HepG2 (cell line): ENCODE measurements around the gene CCDC34. TPM values are rescaled to one million over a fixed set of nuclear protein-coding genes. Genes with fewer than 3 reads are reported as not detected.

Experiments used
- KDM6A ChIP-seq: IDR thresholded peaks from 2 replicates; pipeline ENCODE4 v1.6.1; 2016; ENCODE audit warnings: low read depth
- NCOA2 ChIP-seq: sonication (generic); formaldehyde crosslinking; IDR thresholded peaks from 2 replicates; pipeline ENCODE4 v1.8.0; 2022; ENCODE audit warnings: inconsistent platforms
- PPARG ChIP-seq: conservative IDR thresholded peaks from 2 replicates; pipeline ENCODE4 v1.6.1; 2016; ENCODE audit warnings: missing biosample characterization, missing genetic modification reagents
- SMARCC2 ChIP-seq: fragments of 450-650 bp; IDR thresholded peaks from 2 replicates; pipeline ENCODE4 v1.6.1; 2017; ENCODE audit warnings: antibody characterized with exemption, mild to moderate bottlenecking
- SOX6 ChIP-seq, 2 experiments: fragments of 450-650 bp in 1 of 2; sonication (generic) in 1 of 2; formaldehyde crosslinking in 1 of 2; IDR thresholded peaks; 2 replicates each; pipeline versions ENCODE4 v1.4.0 to v1.6.1; 2017 to 2020; ENCODE audit warnings: antibody characterized with exemption in 1 of 2, mild to moderate bottlenecking in 1 of 2, missing genetic modification reagents in 1 of 2
- TARDBP ChIP-seq: sonication (generic); formaldehyde crosslinking; IDR thresholded peaks from 2 replicates; pipeline ENCODE4 v1.8.0; 2022; ENCODE audit warnings: mild to moderate bottlenecking, missing genetic modification reagents
- TBX2 ChIP-seq: sonication (generic); formaldehyde crosslinking; IDR thresholded peaks from 2 replicates; pipeline ENCODE4 v1.5.0; 2020; ENCODE audit warnings: missing genetic modification reagents, mild to moderate bottlenecking, borderline replicate concordance
- ZBTB38 ChIP-seq: sonication (generic); formaldehyde crosslinking; IDR thresholded peaks from 2 replicates; pipeline ENCODE4 v1.5.1; 2020; ENCODE audit warnings: mild to moderate bottlenecking, missing genetic modification reagents
- ZKSCAN8 ChIP-seq: IDR thresholded peaks from 2 replicates; pipeline ENCODE4 v1.6.1; 2016; ENCODE audit warnings: borderline replicate concordance, missing genetic modification reagents, missing compliant biosample characterization
- ZNF234 ChIP-seq: sonication (generic); formaldehyde crosslinking; conservative IDR thresholded peaks from 2 replicates; pipeline ENCODE4 v1.5.1; 2020; ENCODE audit warnings: mild to moderate bottlenecking, missing genetic modification reagents
- ZNF331 ChIP-seq: sonication (generic); formaldehyde crosslinking; IDR thresholded peaks from 2 replicates; pipeline ENCODE4 v1.4.0; 2020; ENCODE audit warnings: missing genetic modification reagents
- ZNF501 ChIP-seq: sonication (generic); formaldehyde crosslinking; IDR thresholded peaks from 2 replicates; pipeline ENCODE4 v1.5.1; 2020; ENCODE audit warnings: mild to moderate bottlenecking, moderate library complexity, missing genetic modification reagents
- polyA plus RNA-seq, 8 experiments: library from polyadenylated mRNA; depleted of rRNA in 3 of 8; stranded (reverse) in 7 of 8; unstranded in 1 of 8; fragments of >200 nt; fragmentation: Illumina TruSeq in 4 of 8; extraction: Trizol in 4 of 8; gene quantifications; 2 replicates each; pipeline versions ENCODE4 v1.2.1 to v1.2.3, GENCODE V29; 2011 to 2016; ENCODE audit warnings: low read depth in 4 of 8, missing spikeins in 1 of 8, mixed read lengths in 1 of 8; ENCODE audit not compliant: insufficient read depth in 1 of 8
- total RNA-seq, 5 experiments: library from RNA; depleted of rRNA; stranded (reverse); fragments of >200 nt; fragmentation: Illumina TruSeq; extraction: Trizol; gene quantifications; 2 replicates each; pipeline ENCODE4 v1.2.3, GENCODE V29; 2016; ENCODE audit warnings: low read depth in 1 of 5
- TF ChIP-seq, protein P1 (sequence below): sonication (generic); formaldehyde crosslinking; IDR thresholded peaks from 2 replicates; pipeline ENCODE4 v1.4.0; 2020; ENCODE audit warnings: mild to moderate bottlenecking, low read depth, missing genetic modification reagents
- TF ChIP-seq, protein P2 (sequence below), 2 experiments: fragments of 450-650 bp in 1 of 2; sonication (generic) in 1 of 2; formaldehyde crosslinking; IDR thresholded peaks; 2 replicates each; pipeline versions ENCODE4 v1.5.0 to v1.8.0; 2020 to 2022; ENCODE audit warnings: mild to moderate bottlenecking in 1 of 2, missing genetic modification reagents in 1 of 2
- TF ChIP-seq, protein P3 (sequence below): IDR thresholded peaks from 2 replicates; pipeline ENCODE4 v1.6.1; 2016; ENCODE audit warnings: low read depth, missing genetic modification reagents, missing compliant biosample characterization
- TF ChIP-seq, protein P4 (sequence below): sonication (generic); formaldehyde crosslinking; IDR thresholded peaks from 2 replicates; pipeline ENCODE4 v1.8.0; 2022; ENCODE audit warnings: mild to moderate bottlenecking, missing genetic modification reagents; ENCODE audit not compliant: insufficient replicate concordance
- TF ChIP-seq, protein P5 (sequence below): sonication (generic); formaldehyde crosslinking; IDR thresholded peaks from 2 replicates; pipeline ENCODE4 v1.4.0; 2020; ENCODE audit warnings: missing genetic modification reagents

CCDC34 gene
- total and polyA plus RNA-seq, 2 of the 13 experiments (the other 11 are each of a cell fraction or from before 2014, with no cell fraction given) = 7.6 to 34.3 TPM

DNA sequence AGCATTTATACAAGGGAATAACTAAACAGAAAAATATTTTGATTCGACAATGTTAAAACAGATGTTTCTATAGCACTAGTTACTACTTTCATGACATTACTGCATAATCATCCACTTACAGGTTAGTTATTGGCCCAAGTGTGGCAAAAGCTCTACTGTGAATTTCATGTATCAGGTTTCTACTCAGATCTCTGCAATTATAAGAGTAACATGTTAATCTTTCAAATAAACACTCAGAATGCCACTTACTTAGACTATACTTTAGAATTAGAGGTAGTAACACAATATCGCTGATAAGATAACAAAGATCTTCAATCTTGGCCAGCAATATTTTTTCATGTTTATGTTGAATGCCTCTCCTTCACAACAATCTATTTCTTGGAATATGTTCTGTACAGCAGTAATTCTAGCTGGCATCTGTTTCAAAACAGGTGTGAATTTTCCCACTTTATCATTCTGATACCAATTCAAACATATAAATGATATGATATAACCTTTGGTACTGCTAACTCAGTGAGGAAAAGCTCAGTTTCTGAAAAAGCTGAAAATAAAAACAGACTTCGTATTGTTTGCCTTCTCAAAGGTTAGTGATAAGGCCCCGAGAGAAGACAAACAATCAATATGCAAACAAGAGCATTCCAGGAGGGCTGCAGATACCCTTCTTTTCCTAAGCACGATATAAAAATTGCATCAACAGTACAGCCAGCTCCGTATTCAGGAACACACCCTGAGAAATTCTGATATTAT, 11.0 kb upstream of the CCDC34 start (continued):
- TF ChIP-seq, protein P1, sequence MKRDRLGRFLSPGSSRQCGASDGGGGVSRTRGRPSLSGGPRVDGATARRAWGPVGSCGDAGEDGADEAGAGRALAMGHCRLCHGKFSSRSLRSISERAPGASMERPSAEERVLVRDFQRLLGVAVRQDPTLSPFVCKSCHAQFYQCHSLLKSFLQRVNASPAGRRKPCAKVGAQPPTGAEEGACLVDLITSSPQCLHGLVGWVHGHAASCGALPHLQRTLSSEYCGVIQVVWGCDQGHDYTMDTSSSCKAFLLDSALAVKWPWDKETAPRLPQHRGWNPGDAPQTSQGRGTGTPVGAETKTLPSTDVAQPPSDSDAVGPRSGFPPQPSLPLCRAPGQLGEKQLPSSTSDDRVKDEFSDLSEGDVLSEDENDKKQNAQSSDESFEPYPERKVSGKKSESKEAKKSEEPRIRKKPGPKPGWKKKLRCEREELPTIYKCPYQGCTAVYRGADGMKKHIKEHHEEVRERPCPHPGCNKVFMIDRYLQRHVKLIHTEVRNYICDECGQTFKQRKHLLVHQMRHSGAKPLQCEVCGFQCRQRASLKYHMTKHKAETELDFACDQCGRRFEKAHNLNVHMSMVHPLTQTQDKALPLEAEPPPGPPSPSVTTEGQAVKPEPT (CRISPR knock-in tag) = no peak
- TF ChIP-seq SMARCC2 = peak; percentile 80; the same call in 1 of the 2 replicates
- TF ChIP-seq ZNF331 = 0 out of 2 replicates have a peak, but pooled peaks have one; percentile 20
- no peak for TF ChIP-seq ZNF234 (CRISPR knock-in tag)
- TF ChIP-seq KDM6A (CRISPR knock-in tag) = peak; percentile 87
- TF ChIP-seq, protein P2, sequence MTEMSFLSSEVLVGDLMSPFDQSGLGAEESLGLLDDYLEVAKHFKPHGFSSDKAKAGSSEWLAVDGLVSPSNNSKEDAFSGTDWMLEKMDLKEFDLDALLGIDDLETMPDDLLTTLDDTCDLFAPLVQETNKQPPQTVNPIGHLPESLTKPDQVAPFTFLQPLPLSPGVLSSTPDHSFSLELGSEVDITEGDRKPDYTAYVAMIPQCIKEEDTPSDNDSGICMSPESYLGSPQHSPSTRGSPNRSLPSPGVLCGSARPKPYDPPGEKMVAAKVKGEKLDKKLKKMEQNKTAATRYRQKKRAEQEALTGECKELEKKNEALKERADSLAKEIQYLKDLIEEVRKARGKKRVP (CRISPR knock-in tag; IDR thresholded peaks at IDR 0.05) = peak in 1 of 2 experiments; percentile 73; a peak in 2 of 4 replicates
- TF ChIP-seq NCOA2 (CRISPR knock-in tag) = peak; percentile 91
- TF ChIP-seq, protein P3, sequence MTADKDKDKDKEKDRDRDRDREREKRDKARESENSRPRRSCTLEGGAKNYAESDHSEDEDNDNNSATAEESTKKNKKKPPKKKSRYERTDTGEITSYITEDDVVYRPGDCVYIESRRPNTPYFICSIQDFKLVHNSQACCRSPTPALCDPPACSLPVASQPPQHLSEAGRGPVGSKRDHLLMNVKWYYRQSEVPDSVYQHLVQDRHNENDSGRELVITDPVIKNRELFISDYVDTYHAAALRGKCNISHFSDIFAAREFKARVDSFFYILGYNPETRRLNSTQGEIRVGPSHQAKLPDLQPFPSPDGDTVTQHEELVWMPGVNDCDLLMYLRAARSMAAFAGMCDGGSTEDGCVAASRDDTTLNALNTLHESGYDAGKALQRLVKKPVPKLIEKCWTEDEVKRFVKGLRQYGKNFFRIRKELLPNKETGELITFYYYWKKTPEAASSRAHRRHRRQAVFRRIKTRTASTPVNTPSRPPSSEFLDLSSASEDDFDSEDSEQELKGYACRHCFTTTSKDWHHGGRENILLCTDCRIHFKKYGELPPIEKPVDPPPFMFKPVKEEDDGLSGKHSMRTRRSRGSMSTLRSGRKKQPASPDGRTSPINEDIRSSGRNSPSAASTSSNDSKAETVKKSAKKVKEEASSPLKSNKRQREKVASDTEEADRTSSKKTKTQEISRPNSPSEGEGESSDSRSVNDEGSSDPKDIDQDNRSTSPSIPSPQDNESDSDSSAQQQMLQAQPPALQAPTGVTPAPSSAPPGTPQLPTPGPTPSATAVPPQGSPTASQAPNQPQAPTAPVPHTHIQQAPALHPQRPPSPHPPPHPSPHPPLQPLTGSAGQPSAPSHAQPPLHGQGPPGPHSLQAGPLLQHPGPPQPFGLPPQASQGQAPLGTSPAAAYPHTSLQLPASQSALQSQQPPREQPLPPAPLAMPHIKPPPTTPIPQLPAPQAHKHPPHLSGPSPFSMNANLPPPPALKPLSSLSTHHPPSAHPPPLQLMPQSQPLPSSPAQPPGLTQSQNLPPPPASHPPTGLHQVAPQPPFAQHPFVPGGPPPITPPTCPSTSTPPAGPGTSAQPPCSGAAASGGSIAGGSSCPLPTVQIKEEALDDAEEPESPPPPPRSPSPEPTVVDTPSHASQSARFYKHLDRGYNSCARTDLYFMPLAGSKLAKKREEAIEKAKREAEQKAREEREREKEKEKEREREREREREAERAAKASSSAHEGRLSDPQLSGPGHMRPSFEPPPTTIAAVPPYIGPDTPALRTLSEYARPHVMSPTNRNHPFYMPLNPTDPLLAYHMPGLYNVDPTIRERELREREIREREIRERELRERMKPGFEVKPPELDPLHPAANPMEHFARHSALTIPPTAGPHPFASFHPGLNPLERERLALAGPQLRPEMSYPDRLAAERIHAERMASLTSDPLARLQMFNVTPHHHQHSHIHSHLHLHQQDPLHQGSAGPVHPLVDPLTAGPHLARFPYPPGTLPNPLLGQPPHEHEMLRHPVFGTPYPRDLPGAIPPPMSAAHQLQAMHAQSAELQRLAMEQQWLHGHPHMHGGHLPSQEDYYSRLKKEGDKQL (CRISPR knock-in tag) = 0 out of 2 replicates have a peak, but pooled peaks have one; percentile 40
- TF ChIP-seq PPARG (CRISPR knock-in tag) = peak; percentile 94
- TF ChIP-seq ZKSCAN8 (CRISPR knock-in tag) = peak; percentile 23; the same call in 1 of the 2 replicates
- TF ChIP-seq ZBTB38 (CRISPR knock-in tag) = no peak
- no peak for TF ChIP-seq SOX6 (IDR thresholded peaks at IDR 0.05)
- peak; percentile 90 for TF ChIP-seq SOX6 (CRISPR knock-in tag; IDR thresholded peaks at IDR 0.05)
- TF ChIP-seq TARDBP (CRISPR knock-in tag) = 0 out of 2 replicates have a peak, but pooled peaks have one; percentile 9
- peak; percentile 79 for TF ChIP-seq TBX2
- TF ChIP-seq ZNF501 = no peak
- TF ChIP-seq, protein P4, sequence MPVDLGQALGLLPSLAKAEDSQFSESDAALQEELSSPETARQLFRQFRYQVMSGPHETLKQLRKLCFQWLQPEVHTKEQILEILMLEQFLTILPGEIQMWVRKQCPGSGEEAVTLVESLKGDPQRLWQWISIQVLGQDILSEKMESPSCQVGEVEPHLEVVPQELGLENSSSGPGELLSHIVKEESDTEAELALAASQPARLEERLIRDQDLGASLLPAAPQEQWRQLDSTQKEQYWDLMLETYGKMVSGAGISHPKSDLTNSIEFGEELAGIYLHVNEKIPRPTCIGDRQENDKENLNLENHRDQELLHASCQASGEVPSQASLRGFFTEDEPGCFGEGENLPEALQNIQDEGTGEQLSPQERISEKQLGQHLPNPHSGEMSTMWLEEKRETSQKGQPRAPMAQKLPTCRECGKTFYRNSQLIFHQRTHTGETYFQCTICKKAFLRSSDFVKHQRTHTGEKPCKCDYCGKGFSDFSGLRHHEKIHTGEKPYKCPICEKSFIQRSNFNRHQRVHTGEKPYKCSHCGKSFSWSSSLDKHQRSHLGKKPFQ (CRISPR knock-in tag) = peak; percentile 80
- TF ChIP-seq, protein P5, sequence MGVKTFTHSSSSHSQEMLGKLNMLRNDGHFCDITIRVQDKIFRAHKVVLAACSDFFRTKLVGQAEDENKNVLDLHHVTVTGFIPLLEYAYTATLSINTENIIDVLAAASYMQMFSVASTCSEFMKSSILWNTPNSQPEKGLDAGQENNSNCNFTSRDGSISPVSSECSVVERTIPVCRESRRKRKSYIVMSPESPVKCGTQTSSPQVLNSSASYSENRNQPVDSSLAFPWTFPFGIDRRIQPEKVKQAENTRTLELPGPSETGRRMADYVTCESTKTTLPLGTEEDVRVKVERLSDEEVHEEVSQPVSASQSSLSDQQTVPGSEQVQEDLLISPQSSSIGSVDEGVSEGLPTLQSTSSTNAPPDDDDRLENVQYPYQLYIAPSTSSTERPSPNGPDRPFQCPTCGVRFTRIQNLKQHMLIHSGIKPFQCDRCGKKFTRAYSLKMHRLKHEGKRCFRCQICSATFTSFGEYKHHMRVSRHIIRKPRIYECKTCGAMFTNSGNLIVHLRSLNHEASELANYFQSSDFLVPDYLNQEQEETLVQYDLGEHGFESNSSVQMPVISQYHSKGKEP = no peak
